Loucy (cell line): ENCODE measurements around the gene GAS6.

Source experiments
- CTCF ChIP-seq: fragments of 200-600 bp; sonication (generic); conservative IDR thresholded peaks from 2 replicates; pipeline ENCODE4 v1.5.1; 2014; ENCODE audit warnings: mild to moderate bottlenecking, antibody characterized with exemption, low read length
- EZH2phosphoT487 ChIP-seq: fragments of 200-600 bp; IDR thresholded peaks from 2 replicates; pipeline ENCODE4 v1.6.1; 2018; ENCODE audit warnings: antibody characterized with exemption, mild to moderate bottlenecking, moderate library complexity, borderline replicate concordance

- TF ChIP-seq CTCF (no peak), EZH2phosphoT487 (no peak)
Measured at GRCh38 chr13:113834496-113835200, 29.2 kb downstream of the GAS6 start.
